ENCODE results near the gene NLGN1. TPM values are rescaled to one million over a fixed set of nuclear protein-coding genes. Genes with fewer than 3 reads are reported as not detected.

The NLGN1 gene
- total and polyA plus RNA-seq, 2 experiments from 2014 or later: 14.3 to 20.1 TPM

GRCh38 chr3:173841334-173841733, 443.8 kb downstream of the NLGN1 start:
- Histone ChIP-seq H3K4me3 (no peak overlapping the region), H4K20me1 (ENCODE audit: insufficient read depth) (no peaks in the 10 kb centered on the region), H3K9me2 (ENCODE audit: insufficient read depth) (no peaks in the 10 kb centered on the region), H3K27ac (no peak overlapping the region), H3K79me2 (ENCODE audit: insufficient read depth) (no peaks in the 10 kb centered on the region), H2AFZ (no peak overlapping the region), H3K9me3 (ENCODE audit: low read depth) (no peaks in the 10 kb centered on the region), H3F3A (ENCODE audit: insufficient read depth) (no peaks in the 10 kb centered on the region), H3K27me3 (replicated peaks; ENCODE audit: insufficient read depth) (no peaks in the 10 kb centered on the region), H3K36me3 (ENCODE audit: low read depth) (no peaks in the 10 kb centered on the region), H3K4me2 (ENCODE audit: unreplicated experiment) (no peak overlapping the region), H3K4me1 (ENCODE audit: insufficient read depth) (no peaks in the 10 kb centered on the region), H3K9ac (no peak overlapping the region)
- in situ Hi-C loops (cut with MboI): no loop called here
- TF ChIP-seq EZH2 (IDR thresholded peaks at IDR 0.05; ENCODE audit: insufficient read depth, poor library complexity, severe bottlenecking) (no peak), EZH2phosphoT487 (IDR thresholded peaks at IDR 0.05; ENCODE audit: insufficient read depth, low read depth) (no peak)
- no peak for DNase-seq
- WGBS, 2 experiments (ENCODE audit: low coverage in 1 of 2, low lambda C conversion rate in 2 of 2, missing lambda C conversion rate in 2 of 2): 68 to 71% methylated on average over 1 of the region's 1 CpG

- no peak overlapping the region for H3K27ac ChIP-seq
- no peaks in the 10 kb centered on the region for H3K79me2 ChIP-seq (ENCODE audit: insufficient read depth)
- no peak for TF ChIP-seq EZH2 (IDR thresholded peaks at IDR 0.05; ENCODE audit: insufficient read depth, poor library complexity, severe bottlenecking)
- TF ChIP-seq EZH2phosphoT487 (IDR thresholded peaks at IDR 0.05; ENCODE audit: insufficient read depth, low read depth): no peak
- H3K4me2 ChIP-seq (ENCODE audit: unreplicated experiment): no peak overlapping the region
- no peak for DNase-seq
- no peaks in the 10 kb centered on the region for H3F3A ChIP-seq (ENCODE audit: insufficient read depth)
- no peaks in the 10 kb centered on the region for H3K4me1 ChIP-seq (ENCODE audit: insufficient read depth)
- no peak overlapping the region for H3K4me3 ChIP-seq
- no peaks in the 10 kb centered on the region for H3K9me2 ChIP-seq (ENCODE audit: insufficient read depth)
- H3K9ac ChIP-seq: no peak overlapping the region
- H3K36me3 ChIP-seq (ENCODE audit: low read depth): no peaks in the 10 kb centered on the region
- in situ Hi-C loops (cut with MboI): no loop called here
- H3K9me3 ChIP-seq (ENCODE audit: low read depth): no peaks in the 10 kb centered on the region
- H2AFZ ChIP-seq: no peak overlapping the region
- H4K20me1 ChIP-seq (ENCODE audit: insufficient read depth): no peaks in the 10 kb centered on the region
- H3K27me3 ChIP-seq (replicated peaks; ENCODE audit: insufficient read depth): no peaks in the 10 kb centered on the region
- WGBS, 2 experiments (ENCODE audit: low coverage in 1 of 2, low lambda C conversion rate in 2 of 2, missing lambda C conversion rate in 2 of 2): 69 to 75% methylated on average over 3 of the region's 3 CpGs
Observed at GRCh38 chr3:173843060-173843459, 445.5 kb downstream of the NLGN1 start.

GRCh38 chr3:173846584-173846983, 449.0 kb downstream of the NLGN1 start:
- no peaks in the 10 kb centered on the region for H3K27me3 ChIP-seq (replicated peaks; ENCODE audit: insufficient read depth)
- no peak overlapping the region for H3K9ac ChIP-seq
- no peaks in the 10 kb centered on the region for H3K4me1 ChIP-seq (ENCODE audit: insufficient read depth)
- DNase-seq: no peak
- H4K20me1 ChIP-seq (ENCODE audit: insufficient read depth): no peaks in the 10 kb centered on the region
- H3K9me3 ChIP-seq (ENCODE audit: low read depth): no peaks in the 10 kb centered on the region
- H3K27ac ChIP-seq: no peak overlapping the region
- in situ Hi-C loops (cut with MboI): no loop called here
- H3K36me3 ChIP-seq (ENCODE audit: low read depth): no peaks in the 10 kb centered on the region
- no peaks in the 10 kb centered on the region for H3K9me2 ChIP-seq (ENCODE audit: insufficient read depth)
- no peak overlapping the region for H2AFZ ChIP-seq
- no peak overlapping the region for H3K4me2 ChIP-seq (ENCODE audit: unreplicated experiment)
- no peaks in the 10 kb centered on the region for H3F3A ChIP-seq (ENCODE audit: insufficient read depth)
- no peak overlapping the region for H3K4me3 ChIP-seq
- 86 to 92% methylated on average over 2 of the region's 2 CpGs for WGBS, 2 experiments (ENCODE audit: low coverage in 1 of 2, low lambda C conversion rate in 2 of 2, missing lambda C conversion rate in 2 of 2)
- H3K79me2 ChIP-seq (ENCODE audit: insufficient read depth): no peaks in the 10 kb centered on the region
- no peak for TF ChIP-seq EZH2phosphoT487 (IDR thresholded peaks at IDR 0.05; ENCODE audit: insufficient read depth, low read depth)
- no peak for TF ChIP-seq EZH2 (IDR thresholded peaks at IDR 0.05; ENCODE audit: insufficient read depth, poor library complexity, severe bottlenecking)

GRCh38 chr3:173849489-173849888, 451.9 kb downstream of the NLGN1 start:
- no peaks in the 10 kb centered on the region for H3K9me3 ChIP-seq (ENCODE audit: low read depth)
- H3K4me1 ChIP-seq (ENCODE audit: insufficient read depth): no peaks in the 10 kb centered on the region
- no peaks in the 10 kb centered on the region for H3K79me2 ChIP-seq (ENCODE audit: insufficient read depth)
- H3K4me3 ChIP-seq: no peak overlapping the region
- H3F3A ChIP-seq (ENCODE audit: insufficient read depth): no peaks in the 10 kb centered on the region
- no peaks in the 10 kb centered on the region for H3K27me3 ChIP-seq (replicated peaks; ENCODE audit: insufficient read depth)
- DNase-seq: no peak
- H4K20me1 ChIP-seq (ENCODE audit: insufficient read depth): no peaks in the 10 kb centered on the region
- no peaks in the 10 kb centered on the region; the same call in 1 of the 2 replicates for H3K9me2 ChIP-seq (ENCODE audit: insufficient read depth)
- no peak overlapping the region for H3K4me2 ChIP-seq (ENCODE audit: unreplicated experiment)
- TF ChIP-seq EZH2 (IDR thresholded peaks at IDR 0.05; ENCODE audit: insufficient read depth, poor library complexity, severe bottlenecking): no peak
- TF ChIP-seq EZH2phosphoT487 (IDR thresholded peaks at IDR 0.05; ENCODE audit: insufficient read depth, low read depth): no peak
- H2AFZ ChIP-seq: no peak overlapping the region
- no peak overlapping the region for H3K9ac ChIP-seq
- in situ Hi-C loops (cut with MboI): no loop called here
- no peak overlapping the region for H3K27ac ChIP-seq
- no peaks in the 10 kb centered on the region for H3K36me3 ChIP-seq (ENCODE audit: low read depth)
- 66 to 67% methylated on average over 4 of the region's 4 CpGs for WGBS, 2 experiments (ENCODE audit: low coverage in 1 of 2, low lambda C conversion rate in 2 of 2, missing lambda C conversion rate in 2 of 2)

GRCh38 chr3:173857154-173857553, 459.6 kb downstream of the NLGN1 start:
- Histone ChIP-seq H3K27me3 (replicated peaks; ENCODE audit: insufficient read depth) (no peaks in the 10 kb centered on the region), H3K9me3 (ENCODE audit: low read depth) (no peaks in the 10 kb centered on the region), H3K4me2 (ENCODE audit: unreplicated experiment) (no peak overlapping the region), H4K20me1 (ENCODE audit: insufficient read depth) (no peaks in the 10 kb centered on the region), H3K79me2 (ENCODE audit: insufficient read depth) (no peaks in the 10 kb centered on the region), H3K27ac (no peak overlapping the region), H3K9ac (no peak overlapping the region), H2AFZ (no peak overlapping the region), H3K4me3 (no peak overlapping the region), H3K36me3 (ENCODE audit: low read depth) (no peaks in the 10 kb centered on the region), H3K4me1 (ENCODE audit: insufficient read depth) (no peaks in the 10 kb centered on the region), H3K9me2 (ENCODE audit: insufficient read depth) (no peaks in the 10 kb centered on the region; the same call in 1 of the 2 replicates), H3F3A (ENCODE audit: insufficient read depth) (no peaks in the 10 kb centered on the region)
- DNase-seq: no peak
- WGBS, 2 experiments (ENCODE audit: low coverage in 1 of 2, low lambda C conversion rate in 2 of 2, missing lambda C conversion rate in 2 of 2): 45 to 50% methylated on average over 1 of the region's 1 CpG
- in situ Hi-C loops (cut with MboI): no loop called here
- TF ChIP-seq EZH2 (IDR thresholded peaks at IDR 0.05; ENCODE audit: insufficient read depth, poor library complexity, severe bottlenecking) (no peak), EZH2phosphoT487 (IDR thresholded peaks at IDR 0.05; ENCODE audit: insufficient read depth, low read depth) (no peak)

All from GM23248 (cell line).